ENCODE data around the gene FAM114A2. TPM values are rescaled to one million over a fixed set of nuclear protein-coding genes. Genes with fewer than 3 reads are reported as not detected.

FAM114A2 gene
- total RNA-seq, 1 experiment from 2014 or later = 12.9 TPM

GRCh38 chr5:154086146-154086545 lies 47.4 kb upstream of the FAM114A2 start:
- Histone ChIP-seq H4K20me1 (ENCODE audit: low read length) (no peaks in the 10 kb centered on the region), H3K4me3 (ENCODE audit: low read length) (no peak overlapping the region), H3K27me3 (ENCODE audit: low read length) (no peaks in the 10 kb centered on the region), H3K4me2 (ENCODE audit: low read length) (no peak overlapping the region), H3K9ac (ENCODE audit: low read length) (no peak overlapping the region), H3K27ac (ENCODE audit: low read length) (no peak overlapping the region), H2AFZ (ENCODE audit: low read length) (no peak overlapping the region), H3K9me2 (replicated peaks; ENCODE audit: low read length) (no peaks in the 10 kb centered on the region), H3K36me3 (ENCODE audit: low read depth, low read length) (no peaks in the 10 kb centered on the region), H3K9me3 (ENCODE audit: low read length) (no peaks in the 10 kb centered on the region), H3F3A (ENCODE audit: low read length, unreplicated experiment) (no peaks in the 10 kb centered on the region), H3K4me1 (ENCODE audit: insufficient read depth, low read length) (no peaks in the 10 kb centered on the region), H3K79me2 (ENCODE audit: low read length) (no peaks in the 10 kb centered on the region)
- ChIA-PET POLR2A (ENCODE audit: unreplicated experiment) (no interaction called here), CTCF (no interaction called here)
- DNase-seq (no peak), ATAC-seq (no peak)
- TF ChIP-seq EZH2phosphoT487 (IDR thresholded peaks at IDR 0.05; ENCODE audit: borderline replicate concordance, low read length) (no peak), EZH2 (IDR thresholded peaks at IDR 0.05; ENCODE audit: low read length, unreplicated experiment) (no peak), CTCF (conservative IDR thresholded peaks at IDR 0.05; ENCODE audit: low read depth, low read length) (no peak)
- intact Hi-C loops (cut with micrococcal nuclease) = no loop called here
- BruUV-seq (replicated peaks) = no TSS peak

GRCh38 chr5:154084062-154084639 lies 45.4 kb upstream of the FAM114A2 start:
- intact Hi-C loops (cut with micrococcal nuclease) = no loop called here
- no TSS peak for BruUV-seq (replicated peaks)

More at GRCh38 chr5:154084062-154084639, 45.4 kb upstream of the FAM114A2 start:
- Histone ChIP-seq H3F3A (ENCODE audit: low read length, unreplicated experiment) (no peaks in the 10 kb centered on the region), H3K4me1 (ENCODE audit: insufficient read depth, low read length) (no peaks in the 10 kb centered on the region), H4K20me1 (ENCODE audit: low read length) (no peaks in the 10 kb centered on the region), H3K36me3 (ENCODE audit: low read depth, low read length) (no peaks in the 10 kb centered on the region), H2AFZ (ENCODE audit: low read length) (no peak overlapping the region), H3K4me2 (ENCODE audit: low read length) (no peak overlapping the region), H3K4me3 (ENCODE audit: low read length) (no peak overlapping the region), H3K9me2 (replicated peaks; ENCODE audit: low read length) (no peaks in the 10 kb centered on the region), H3K27ac (ENCODE audit: low read length) (no peak overlapping the region), H3K9ac (ENCODE audit: low read length) (no peak overlapping the region), H3K27me3 (ENCODE audit: low read length) (no peaks in the 10 kb centered on the region), H3K79me2 (ENCODE audit: low read length) (no peaks in the 10 kb centered on the region), H3K9me3 (ENCODE audit: low read length) (no peaks in the 10 kb centered on the region)
- ChIA-PET CTCF (no interaction called here), POLR2A (ENCODE audit: unreplicated experiment) (no interaction called here)
- DNase-seq (no peak), ATAC-seq (peak; percentile 37; the same call in 1 of the 2 replicates)
- TF ChIP-seq EZH2phosphoT487 (IDR thresholded peaks at IDR 0.05; ENCODE audit: borderline replicate concordance, low read length) = no peak
- TF ChIP-seq CTCF (conservative IDR thresholded peaks at IDR 0.05; ENCODE audit: low read depth, low read length) = no peak
- TF ChIP-seq EZH2 (IDR thresholded peaks at IDR 0.05; ENCODE audit: low read length, unreplicated experiment) = no peak

Data from PC-3 (cell line).